ENCODE data around the gene HPCA.

The HPCA gene

DNA sequence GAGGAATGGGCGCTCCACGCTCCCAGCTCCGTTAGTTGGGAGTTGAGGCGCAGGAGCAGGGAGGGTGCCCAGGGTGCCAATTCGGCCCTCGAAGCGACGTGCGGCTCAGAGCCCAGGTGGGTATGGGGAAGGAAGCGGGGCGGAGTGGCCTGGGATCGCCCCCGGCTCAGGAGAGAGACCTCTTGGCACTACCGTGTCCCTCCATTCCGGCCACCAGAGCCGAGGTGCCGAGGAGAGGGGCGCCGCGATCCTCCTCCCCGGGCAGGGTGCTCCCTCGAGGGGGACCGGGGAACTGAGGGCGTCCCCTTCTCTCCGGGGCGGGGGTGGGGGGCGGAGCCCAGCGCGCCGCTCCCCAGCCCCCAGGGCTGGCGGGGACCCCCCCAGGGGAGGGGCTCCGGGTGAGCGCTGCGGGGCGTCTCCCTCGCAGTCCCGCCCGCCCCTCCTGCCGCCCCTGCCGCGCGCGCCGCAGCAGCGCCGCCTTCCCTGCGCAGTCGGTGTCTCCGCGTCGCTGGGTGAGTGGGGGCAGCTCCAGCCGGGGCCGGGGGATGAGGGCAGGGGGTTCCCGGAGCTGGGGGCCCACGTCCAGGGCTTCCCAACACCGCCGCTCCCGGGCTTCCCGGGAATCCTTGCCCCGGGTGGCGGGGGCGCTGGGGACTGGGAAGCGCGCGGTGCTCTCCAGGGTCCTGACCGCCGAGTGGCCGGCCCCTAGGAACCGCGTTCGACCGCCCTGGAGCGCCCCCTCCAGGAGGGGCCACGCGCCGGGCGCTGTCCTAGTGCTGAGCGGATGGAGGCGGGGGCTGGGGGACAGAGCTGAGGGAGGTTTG lies at the start of gene HPCA:
Gene HPCA, plus strand, starts transcription at position 488 of the 824 bp plus-strand sequence. CDS start 2,408 bp downstream, outside the sequence.
- no peak within 1 kb of the TSS for H3K27ac ChIP-seq
- no peak for DNase-seq (ENCODE audit: low read depth, low spot score)

DNA sequence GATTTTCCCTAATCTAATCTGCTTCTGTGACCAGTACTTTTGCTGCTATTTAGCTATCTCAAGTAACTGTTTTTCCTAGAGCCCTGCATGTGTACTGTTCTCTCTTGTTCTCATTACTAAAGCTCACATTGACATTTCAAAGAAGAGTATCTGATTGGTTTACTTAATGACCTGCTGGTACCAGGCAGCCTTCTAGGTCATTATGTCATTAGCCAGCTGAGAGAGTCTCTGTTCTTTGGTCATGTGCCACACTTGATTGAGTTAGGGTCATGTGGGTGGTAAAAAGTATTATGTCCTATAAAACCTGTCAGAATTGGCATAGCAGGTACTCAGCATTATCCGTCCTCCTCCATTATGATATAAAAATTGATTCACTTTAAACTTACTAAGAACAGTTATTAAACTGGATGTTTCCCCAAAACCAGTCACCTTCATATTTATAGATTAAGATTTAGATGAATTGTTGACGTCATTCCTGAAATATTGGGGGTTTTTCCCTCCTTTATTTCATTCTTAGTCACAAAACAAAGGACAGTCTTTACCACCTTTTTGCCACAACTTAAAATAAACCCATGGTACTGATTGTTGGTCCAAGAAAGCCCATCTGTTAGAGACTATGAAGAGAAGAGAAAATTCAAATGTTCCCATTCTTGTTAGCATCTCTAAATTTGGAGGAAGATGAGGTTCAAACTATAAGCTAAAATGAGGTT lies 37.8 kb upstream of the HPCA start:
- no peak overlapping the region for H3K27ac ChIP-seq
- DNase-seq (ENCODE audit: low read depth, low spot score), result no peak

DNA sequence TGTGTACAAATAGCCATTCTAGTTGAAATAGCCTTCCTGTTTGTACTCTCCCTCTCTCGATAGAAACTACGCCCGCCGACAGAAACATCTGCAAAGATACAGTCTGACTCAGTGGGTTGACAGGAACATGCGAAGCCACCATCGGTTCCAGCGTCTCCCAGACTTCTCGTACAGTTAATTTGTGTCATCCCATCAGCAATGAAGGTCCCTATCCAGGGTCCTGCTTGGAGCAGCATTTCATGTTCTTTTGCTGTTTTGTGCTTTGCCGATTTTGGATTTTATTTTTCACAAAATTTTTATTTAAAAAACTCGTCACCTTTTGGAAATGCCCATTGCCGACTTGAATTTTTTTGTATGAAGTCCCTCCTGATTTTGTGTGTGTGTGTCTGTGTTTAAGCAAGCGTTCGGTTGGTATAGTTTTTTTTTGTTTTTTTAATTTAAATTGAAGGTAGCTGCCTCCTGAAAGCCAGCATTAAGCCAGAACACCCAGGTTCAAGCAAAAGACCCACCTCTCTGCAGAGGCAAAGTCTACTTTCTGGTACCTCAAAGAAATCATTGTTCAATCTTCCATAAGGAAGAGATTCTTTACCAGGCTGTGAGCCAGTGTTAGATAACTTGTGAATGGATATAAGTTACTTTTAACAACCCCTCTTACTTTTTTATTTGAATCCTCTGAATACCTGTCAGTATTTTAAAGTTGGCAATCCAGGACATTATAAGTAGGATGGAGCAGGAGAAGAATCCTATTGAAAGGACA lies 30.3 kb upstream of the HPCA start:
- DNase-seq (ENCODE audit: low read depth, low spot score), result no peak
- no peak overlapping the region for H3K27ac ChIP-seq

DNA sequence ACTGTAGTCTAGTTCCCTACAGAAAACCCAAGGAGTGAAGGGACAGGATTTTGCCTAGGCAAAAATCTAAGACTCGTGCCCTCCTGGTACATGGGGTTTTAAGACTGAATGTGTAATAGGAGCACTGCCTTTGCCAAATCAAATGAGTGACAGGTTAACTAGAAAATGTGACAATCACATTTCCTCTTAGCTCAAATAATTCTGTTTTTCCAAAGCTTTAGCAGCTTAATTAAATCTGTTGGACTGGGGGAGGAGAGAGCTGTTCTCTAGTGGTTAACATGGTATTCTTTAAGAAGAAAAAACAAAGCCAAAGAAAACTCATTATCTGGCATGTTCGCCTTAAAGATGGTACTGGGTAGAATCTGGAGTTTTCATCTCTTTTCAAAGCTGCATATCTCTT lies 28.2 kb upstream of the HPCA start:
- DNase-seq (ENCODE audit: low read depth, low spot score), result no peak
- H3K27ac ChIP-seq, result no peak overlapping the region

DNA sequence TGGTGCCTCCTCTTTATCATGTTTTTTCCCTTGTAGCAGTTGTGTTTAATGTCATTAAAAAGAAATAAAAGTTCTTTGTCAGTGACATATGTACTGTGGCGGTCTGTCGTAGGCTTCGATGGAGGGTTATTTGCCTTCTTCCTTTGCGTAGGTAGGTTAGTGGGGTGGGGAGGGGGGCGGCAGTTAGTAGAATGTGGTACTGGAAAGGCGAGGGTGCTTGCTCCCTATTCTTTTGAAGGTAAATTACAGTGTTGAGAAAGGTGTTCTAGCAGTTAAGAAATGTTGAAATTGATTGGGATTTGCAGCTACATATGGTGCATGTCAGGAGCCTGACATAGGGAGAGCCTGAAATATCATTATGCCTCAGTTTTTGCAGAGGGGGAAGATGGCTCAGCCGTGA lies 27.5 kb upstream of the HPCA start:
- no peak overlapping the region for H3K27ac ChIP-seq
- no peak for DNase-seq (ENCODE audit: low read depth, low spot score)

DNA sequence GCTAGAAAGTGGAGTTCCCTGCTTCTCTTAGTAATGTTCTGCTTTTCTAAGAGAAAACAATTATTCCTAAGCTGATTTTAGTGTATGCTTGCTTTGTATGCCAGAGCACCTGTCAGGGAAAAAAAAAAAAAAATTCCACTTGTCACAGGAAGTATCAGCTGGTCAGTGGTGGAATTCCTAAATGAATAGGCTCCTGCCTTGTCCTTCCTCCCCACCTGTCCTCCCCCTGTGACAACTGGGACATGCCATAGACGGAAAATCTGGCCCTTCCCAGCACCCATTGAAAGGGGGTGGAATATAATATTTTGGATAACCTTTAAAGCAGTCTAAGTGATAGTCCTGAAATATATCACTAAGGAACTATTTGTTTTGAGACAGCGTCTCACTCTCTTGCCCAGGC lies 26.4 kb upstream of the HPCA start:
- DNase-seq (ENCODE audit: low read depth, low spot score), result no peak

DNA sequence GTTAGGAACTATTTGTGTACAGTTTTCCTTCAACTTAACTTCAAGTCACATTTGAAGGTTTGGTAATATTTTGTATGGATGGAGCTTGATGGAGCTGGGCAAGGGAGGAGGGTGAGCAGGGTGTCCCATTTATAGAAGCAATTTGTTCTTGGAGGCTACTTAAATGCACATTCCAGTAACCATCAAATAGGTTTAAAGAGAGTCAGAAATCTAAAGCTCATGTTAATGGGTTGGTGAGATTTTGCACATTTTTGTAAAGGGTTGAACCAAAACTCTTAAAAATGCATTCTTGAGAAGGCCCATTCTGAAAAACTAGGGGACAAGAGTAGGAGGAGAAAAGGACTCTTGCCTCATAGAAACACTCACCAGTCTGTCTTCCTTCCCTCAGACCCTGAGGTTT lies 25.7 kb upstream of the HPCA start:
- H3K27ac ChIP-seq, result no peak overlapping the region
- no peak for DNase-seq (ENCODE audit: low read depth, low spot score)

More for the DNA sequence above, 26.4 kb upstream of the HPCA start:
- no peak overlapping the region for H3K27ac ChIP-seq

DNA sequence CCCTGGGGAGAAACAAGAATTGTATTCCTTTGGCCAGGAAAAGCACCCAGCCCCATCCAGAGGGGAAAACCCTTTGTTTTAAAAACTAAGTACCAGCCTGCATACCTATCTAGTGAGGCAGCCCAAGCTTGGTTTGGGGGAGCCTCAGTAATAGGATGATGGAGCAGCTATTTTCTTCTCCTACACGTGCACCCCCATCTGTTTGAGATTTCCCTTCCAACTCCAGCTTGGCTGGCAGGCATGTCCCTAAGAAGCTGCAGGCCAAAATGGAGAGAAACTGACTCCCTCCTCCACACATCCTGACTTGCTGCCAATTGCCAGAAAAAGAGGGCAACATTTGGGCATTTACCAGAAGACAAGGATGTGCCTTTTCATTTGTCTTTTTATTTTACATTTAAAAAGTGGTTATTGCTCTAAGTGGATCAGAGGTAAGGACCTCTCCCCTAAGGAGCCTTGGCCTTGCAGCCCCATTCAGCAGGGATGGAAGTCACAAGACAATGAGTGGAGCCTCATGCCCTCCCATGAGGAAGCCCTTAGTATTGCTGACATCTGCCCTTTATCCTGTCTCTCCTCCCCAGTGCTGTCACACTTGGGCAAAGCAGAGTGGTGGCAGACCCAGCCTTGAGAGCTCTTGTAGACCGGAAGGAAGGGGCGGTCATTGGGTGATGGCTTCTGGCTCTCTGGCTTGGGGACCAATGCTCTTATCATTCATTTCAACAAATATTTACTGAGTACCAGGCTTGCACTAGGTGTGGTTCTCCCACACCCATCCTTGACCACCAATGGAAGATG lies 24.2 kb upstream of the HPCA start:
- no peak for DNase-seq (ENCODE audit: low read depth, low spot score)

DNA sequence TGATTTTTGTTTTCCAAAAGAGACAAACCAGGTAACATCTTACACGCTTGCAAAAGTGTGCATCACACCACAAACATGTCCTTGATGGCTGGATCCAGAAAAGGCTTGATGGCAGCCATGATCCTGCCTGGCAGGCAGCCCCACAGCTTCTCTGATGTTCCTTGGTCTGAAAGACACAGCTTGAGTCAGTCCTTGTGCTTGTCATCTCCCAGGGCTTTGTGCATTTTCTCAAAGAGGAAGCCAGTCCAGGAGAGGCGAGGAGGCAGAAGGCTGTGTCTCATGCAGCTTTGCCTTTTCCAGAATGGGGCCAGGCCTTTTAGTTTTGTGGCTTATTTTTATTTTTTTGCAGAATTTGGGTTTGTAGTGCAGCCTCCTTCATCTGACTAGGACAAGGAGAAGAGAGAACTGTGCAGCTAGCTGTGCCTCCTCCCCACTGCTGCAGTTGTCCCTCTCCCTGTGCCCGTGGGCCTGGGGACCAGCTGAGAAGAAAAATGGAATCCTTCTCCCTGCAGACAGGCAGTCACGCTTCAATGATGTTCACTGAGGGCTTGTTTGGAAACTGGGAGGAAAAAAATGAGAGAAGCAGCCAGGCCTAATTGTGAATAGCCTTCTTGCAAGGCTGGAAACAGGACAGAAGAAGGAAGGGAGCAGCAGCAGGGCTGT lies 22.9 kb upstream of the HPCA start:
- no peak for DNase-seq (ENCODE audit: low read depth, low spot score)
- H3K27ac ChIP-seq, result no peak overlapping the region

More for the DNA sequence above, 24.2 kb upstream of the HPCA start:
- no peak overlapping the region for H3K27ac ChIP-seq

DNA sequence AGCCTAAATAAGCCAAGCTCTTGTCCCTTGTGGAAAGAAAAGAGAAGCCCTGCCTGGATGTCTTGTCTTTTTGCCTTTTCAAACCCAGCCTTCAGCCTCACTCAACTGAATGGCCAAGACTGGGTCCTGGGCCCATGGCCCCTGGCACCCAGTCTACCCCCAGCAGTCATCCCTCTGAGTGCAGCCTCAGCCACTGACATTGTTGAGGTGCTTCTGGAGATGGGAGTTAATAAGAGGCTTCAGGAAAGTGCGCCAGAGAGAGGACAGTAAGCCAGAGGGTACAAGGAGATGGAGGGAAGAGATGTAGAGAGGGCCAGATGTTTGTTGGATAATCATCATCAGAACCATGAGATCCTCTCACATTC lies 22.4 kb upstream of the HPCA start:
- DNase-seq (ENCODE audit: low read depth, low spot score), result no peak
- H3K27ac ChIP-seq, result no peak overlapping the region

DNA sequence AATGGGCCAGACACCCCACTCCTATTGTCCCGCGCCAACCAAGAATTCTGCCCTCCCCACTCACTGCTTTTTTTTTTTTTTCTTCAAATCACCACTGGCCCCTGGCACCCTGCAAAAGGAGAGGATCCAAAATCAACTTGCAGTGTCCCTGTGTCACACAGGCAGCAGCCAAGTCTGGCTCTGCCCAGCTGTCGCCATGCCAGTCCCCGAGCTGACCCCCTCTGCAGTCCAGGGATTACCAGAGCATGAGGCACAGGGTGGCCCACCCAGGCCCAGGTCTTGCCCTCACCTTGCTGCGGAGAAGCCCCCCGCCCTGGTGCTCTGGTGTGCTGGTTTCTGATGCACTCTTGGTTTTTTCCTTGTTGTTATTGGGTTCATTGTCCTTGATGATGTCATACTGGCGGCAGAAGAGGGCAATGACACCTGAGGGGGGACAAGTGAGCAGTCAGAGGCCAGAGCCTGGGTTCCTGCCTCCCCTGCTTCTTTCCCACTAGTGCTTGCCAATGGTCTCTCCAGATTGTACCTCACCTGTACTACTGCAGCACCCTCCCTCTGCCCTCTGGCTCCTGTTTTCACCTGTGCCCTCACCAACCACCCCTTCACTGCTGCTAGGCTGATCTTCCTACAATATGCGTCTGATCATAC lies 21.8 kb upstream of the HPCA start:
- DNase-seq (ENCODE audit: low read depth, low spot score), result no peak

DNA sequence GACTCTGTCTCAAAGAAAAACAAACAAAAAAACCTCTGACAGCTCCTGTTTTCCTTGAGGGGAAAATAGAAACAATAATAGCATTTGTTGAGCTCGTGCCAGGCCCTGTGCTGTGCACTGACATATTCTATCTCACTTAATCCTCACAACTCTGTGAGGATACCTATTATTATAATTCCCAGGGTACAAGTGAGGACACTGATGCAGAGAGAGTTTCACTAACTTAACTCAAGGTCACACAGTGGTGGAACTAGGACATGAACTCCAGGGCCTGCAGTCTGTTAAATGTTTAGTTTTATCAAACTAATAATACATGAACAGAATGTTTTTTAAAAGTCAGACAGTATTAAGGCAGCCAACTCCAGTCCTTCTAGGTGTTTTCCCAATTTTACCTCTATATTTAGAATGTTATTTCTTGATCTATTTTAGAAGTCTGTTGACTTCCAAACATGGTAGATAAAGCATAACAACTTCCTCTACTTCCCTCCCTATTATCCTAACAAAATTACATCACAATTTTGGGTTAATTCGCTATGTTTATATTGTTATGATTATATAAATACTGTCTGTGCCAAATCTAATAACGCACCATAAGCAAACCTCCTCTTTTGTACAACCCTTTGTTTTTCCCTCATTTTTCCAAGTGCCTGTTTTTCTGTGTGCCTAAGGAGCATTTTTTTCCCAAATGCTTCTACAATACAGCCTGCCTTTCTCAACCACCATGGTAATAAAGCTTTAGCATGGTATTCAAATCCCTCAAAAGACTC lies 20.5 kb upstream of the HPCA start:
- no peak for DNase-seq (ENCODE audit: low read depth, low spot score)
- H3K27ac ChIP-seq, result no peak overlapping the region

More for the DNA sequence above, 21.8 kb upstream of the HPCA start:
- H3K27ac ChIP-seq, result no peak overlapping the region

DNA sequence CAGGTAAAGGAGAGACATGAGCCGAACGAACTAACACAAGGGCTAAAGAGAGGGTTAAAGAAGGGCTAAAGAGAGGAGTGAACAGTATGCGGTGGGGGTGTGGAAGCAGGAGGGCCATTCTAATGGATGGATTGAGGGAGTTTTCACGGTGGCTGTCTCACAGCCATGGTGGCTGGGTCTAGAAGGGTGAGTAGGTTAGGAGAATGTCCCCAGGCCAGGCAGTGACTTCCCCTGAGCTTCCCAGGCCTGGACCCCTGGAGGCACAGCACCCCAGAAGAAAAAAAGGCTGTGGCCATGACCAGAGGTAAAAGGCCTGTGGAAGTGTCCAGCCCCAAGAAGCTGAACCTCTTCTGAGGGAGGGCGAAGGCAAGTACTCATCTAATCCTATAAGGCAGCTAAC lies 19.1 kb upstream of the HPCA start:
- DNase-seq (ENCODE audit: low read depth, low spot score), result no peak
- no peak overlapping the region for H3K27ac ChIP-seq

DNA sequence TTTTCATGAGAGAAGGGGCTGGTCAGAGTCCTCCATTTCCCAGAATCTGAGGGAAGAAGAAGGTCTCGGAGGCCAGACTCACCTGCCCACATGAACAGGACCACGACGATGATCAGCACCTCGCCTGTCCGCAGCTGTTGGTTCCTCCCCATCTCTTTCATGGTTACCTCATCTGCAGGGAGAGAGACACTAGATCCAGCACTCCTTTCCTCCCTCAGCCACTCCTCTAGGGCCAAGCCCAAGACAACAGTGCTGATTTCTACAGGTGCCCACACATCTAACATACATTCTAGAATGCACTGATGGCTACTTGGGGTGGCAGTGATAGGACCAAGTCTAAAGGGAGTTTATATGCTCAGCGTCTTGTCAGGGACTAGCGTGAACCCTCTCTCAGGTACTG lies 18.6 kb upstream of the HPCA start:
- no peak for DNase-seq (ENCODE audit: low read depth, low spot score)

DNA sequence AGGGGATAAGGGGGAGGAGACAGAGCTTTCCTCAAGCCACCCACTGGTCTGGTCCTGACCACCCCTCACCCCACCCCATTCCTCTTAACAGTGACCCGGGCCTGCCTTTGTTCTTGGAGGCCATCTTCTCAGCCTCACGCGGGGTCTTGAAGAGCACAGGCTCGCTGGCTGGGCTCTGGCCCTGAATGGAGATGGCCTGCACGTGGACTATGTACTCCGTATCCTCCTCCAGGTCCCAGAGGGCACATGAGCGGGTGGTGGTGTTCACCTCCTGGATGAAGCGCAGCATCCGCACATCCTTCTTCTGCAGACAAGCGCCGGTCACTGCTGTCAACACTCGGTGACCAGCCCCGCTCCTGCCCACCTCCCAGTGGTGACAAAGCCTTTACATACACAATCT lies 18.2 kb upstream of the HPCA start:
- no peak for DNase-seq (ENCODE audit: low read depth, low spot score)
- no peak overlapping the region for H3K27ac ChIP-seq

More for the DNA sequence above, 18.6 kb upstream of the HPCA start:
- no peak overlapping the region for H3K27ac ChIP-seq

DNA sequence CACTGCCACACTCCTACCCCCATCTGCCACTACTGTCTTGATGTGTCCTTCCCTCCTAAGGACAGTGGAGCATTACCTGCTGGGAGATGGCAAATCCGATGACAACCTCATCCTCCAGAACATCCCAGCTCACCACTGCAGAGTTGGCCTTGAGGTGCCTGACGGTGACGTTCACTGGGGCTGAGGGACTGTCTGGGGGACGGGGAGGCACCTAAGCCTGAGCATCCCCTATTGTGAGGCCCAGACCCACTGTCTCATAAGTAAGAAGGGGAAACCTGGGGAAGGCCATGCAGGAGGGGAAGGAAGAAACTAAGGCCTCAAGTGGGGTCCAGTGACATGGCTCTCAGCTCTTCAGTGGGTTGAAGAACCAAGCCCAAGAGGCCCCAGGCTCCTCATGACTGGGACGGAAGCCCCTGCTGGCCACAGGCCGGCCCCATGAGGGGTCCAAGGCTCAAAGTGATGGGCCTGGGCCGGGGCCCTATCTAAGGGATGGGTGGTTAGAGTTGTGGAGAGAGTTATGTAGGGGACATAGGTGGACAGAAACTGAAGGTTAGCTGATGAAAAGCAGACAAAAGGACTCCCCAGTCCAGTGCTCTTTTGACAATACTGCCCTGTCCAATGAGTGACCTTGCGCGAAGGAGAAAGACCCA lies 17.4 kb upstream of the HPCA start:
- DNase-seq (ENCODE audit: low read depth, low spot score), result no peak
- H3K27ac ChIP-seq, result no peak overlapping the region

DNA sequence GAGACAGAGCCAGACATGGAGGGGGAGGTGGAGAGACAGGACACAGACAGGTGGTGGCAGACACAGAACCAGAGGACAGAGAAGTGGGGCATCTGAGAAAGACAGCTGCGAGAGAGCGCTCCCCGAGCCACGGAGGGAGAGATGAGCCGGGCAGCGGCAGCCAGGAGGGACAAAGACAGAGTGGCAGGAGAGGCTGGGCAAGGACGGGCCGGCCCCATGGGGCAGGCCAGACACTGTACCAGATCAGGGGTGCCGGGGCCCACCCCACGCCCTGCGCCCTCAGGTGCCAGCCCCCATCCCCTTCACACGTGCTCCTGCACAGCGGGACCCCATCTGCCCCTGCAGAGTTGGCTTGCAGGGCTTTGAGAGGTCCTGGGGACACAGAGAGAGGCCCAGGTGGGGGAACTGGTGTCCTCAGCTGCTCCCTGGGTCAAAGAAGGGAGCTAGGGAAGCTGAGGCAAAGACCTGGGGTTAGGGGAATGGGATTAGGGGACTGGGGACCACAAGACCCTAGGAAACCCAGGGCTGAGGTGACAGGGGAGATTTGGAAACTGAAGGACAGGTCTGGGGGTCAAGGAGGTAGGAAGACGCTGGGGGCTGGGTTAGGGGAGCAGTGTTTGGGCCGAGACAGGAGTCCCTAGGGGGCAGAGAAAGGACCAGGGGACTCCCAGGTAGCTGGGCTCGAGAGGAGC lies 16.2 kb upstream of the HPCA start:
- DNase-seq (ENCODE audit: low read depth, low spot score), result no peak

More for the DNA sequence above, 16.2 kb upstream of the HPCA start:
- H3K27ac ChIP-seq, result no peak overlapping the region

All from epithelial cell of prostate (primary cell).